ENCODE measurements around the gene FADS1.

DNA sequence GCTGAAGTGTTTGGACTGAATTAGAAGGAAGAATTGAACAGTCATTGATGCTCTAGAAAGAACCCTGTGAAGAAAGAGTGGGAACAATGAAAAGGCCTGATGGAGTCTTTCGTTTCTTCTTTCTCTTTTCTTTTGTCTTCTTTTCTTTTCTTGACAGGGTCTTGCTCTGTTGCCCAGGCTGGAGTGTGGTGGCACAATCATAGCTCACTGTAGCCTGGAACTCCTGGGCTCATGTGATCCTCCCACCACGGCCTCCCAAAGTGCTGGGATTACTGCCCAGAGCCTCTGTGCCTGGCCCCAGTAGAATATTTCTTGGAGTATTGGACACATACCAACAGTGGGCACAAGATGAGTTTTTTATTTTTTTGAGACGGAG is 23.0 kb downstream of the FADS1 start:
- TF ChIP-seq, protein P1, sequence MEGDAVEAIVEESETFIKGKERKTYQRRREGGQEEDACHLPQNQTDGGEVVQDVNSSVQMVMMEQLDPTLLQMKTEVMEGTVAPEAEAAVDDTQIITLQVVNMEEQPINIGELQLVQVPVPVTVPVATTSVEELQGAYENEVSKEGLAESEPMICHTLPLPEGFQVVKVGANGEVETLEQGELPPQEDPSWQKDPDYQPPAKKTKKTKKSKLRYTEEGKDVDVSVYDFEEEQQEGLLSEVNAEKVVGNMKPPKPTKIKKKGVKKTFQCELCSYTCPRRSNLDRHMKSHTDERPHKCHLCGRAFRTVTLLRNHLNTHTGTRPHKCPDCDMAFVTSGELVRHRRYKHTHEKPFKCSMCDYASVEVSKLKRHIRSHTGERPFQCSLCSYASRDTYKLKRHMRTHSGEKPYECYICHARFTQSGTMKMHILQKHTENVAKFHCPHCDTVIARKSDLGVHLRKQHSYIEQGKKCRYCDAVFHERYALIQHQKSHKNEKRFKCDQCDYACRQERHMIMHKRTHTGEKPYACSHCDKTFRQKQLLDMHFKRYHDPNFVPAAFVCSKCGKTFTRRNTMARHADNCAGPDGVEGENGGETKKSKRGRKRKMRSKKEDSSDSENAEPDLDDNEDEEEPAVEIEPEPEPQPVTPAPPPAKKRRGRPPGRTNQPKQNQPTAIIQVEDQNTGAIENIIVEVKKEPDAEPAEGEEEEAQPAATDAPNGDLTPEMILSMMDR (conservative IDR thresholded peaks at IDR 0.05; ENCODE audit: low read length): no peak
- TF ChIP-seq EZH2phosphoT487 (IDR thresholded peaks at IDR 0.05; ENCODE audit: borderline replicate concordance, low read depth, low read length): no peak

Data from OCI-LY7 (cell line).